ENCODE results near the gene TOM1L1.

TOM1L1 gene

GRCh38 chr17:54991567-54991966 is 90.9 kb downstream of the TOM1L1 start:
- Histone ChIP-seq H3K9ac (ENCODE audit: low read depth, low read length) (no peak overlapping the region), H3K27ac (ENCODE audit: low read depth, low read length) (no peak overlapping the region), H3K9me3 (ENCODE audit: insufficient read depth, low read depth, low read length) (no peaks in the 10 kb centered on the region), H3K27me3 (ENCODE audit: insufficient read depth, low read length) (no peaks in the 10 kb centered on the region), H3K36me3 (ENCODE audit: insufficient read depth, low read length) (peaks cover 13% of the 10 kb centered on the region; the same call in 1 of the 2 replicates), H3K4me1 (ENCODE audit: insufficient read depth, low read length) (no peaks in the 10 kb centered on the region), H3K4me3 (ENCODE audit: low read length) (no peak overlapping the region)
- WGBS: no CpG with 5 or more reads among the region's 1 CpG

- no peaks in the 10 kb centered on the region for H3K27me3 ChIP-seq (ENCODE audit: insufficient read depth, low read length)
- peaks cover 9% of the 10 kb centered on the region; the same call in 1 of the 2 replicates for H3K36me3 ChIP-seq (ENCODE audit: insufficient read depth, low read length)
- H3K4me3 ChIP-seq (ENCODE audit: low read length): no peak overlapping the region
- H3K4me1 ChIP-seq (ENCODE audit: insufficient read depth, low read length): no peaks in the 10 kb centered on the region
- 94% methylated on average over 8 of the region's 8 CpGs for WGBS
- H3K9ac ChIP-seq (ENCODE audit: low read depth, low read length): no peak overlapping the region
- H3K27ac ChIP-seq (ENCODE audit: low read depth, low read length): no peak overlapping the region
- H3K9me3 ChIP-seq (ENCODE audit: insufficient read depth, low read depth, low read length): no peaks in the 10 kb centered on the region
Measured at GRCh38 chr17:54992797-54993639, 92.4 kb downstream of the TOM1L1 start.

- H3K4me3 ChIP-seq (ENCODE audit: low read length): no peak overlapping the region
- WGBS: no CpG with 5 or more reads among the region's 1 CpG
- no peak overlapping the region for H3K9ac ChIP-seq (ENCODE audit: low read depth, low read length)
- no peaks in the 10 kb centered on the region for H3K27me3 ChIP-seq (ENCODE audit: insufficient read depth, low read length)
- H3K27ac ChIP-seq (ENCODE audit: low read depth, low read length): no peak overlapping the region
- H3K9me3 ChIP-seq (ENCODE audit: insufficient read depth, low read depth, low read length): no peaks in the 10 kb centered on the region
- H3K4me1 ChIP-seq (ENCODE audit: insufficient read depth, low read length): no peaks in the 10 kb centered on the region
- peaks cover 32% of the 10 kb centered on the region for H3K36me3 ChIP-seq (ENCODE audit: insufficient read depth, low read length)
Measured at GRCh38 chr17:54996441-54996840, 95.8 kb downstream of the TOM1L1 start.

- Histone ChIP-seq H3K9me3 (ENCODE audit: insufficient read depth, low read depth, low read length) (no peaks in the 10 kb centered on the region), H3K36me3 (ENCODE audit: insufficient read depth, low read length) (peaks cover 29% of the 10 kb centered on the region), H3K4me1 (ENCODE audit: insufficient read depth, low read length) (peaks cover 5% of the 10 kb centered on the region; the same call in 1 of the 2 replicates), H3K27me3 (ENCODE audit: insufficient read depth, low read length) (no peaks in the 10 kb centered on the region), H3K4me3 (ENCODE audit: low read length) (no peak overlapping the region), H3K27ac (ENCODE audit: low read depth, low read length) (no peak overlapping the region), H3K9ac (ENCODE audit: low read depth, low read length) (no peak overlapping the region)
Measured at GRCh38 chr17:55002458-55002857, 101.8 kb downstream of the TOM1L1 start.

GRCh38 chr17:55004484-55004883 is 103.8 kb downstream of the TOM1L1 start:
- H3K9ac ChIP-seq (ENCODE audit: low read depth, low read length): no peak overlapping the region
- no peaks in the 10 kb centered on the region for H3K9me3 ChIP-seq (ENCODE audit: insufficient read depth, low read depth, low read length)
- WGBS: 38% methylated on average over 5 of the region's 5 CpGs

GRCh38 chr17:55005520-55005919 is 104.9 kb downstream of the TOM1L1 start:
- Histone ChIP-seq H3K4me1 (ENCODE audit: insufficient read depth, low read length) (peaks cover 5% of the 10 kb centered on the region; the same call in 1 of the 2 replicates), H3K4me3 (ENCODE audit: low read length) (no peak overlapping the region), H3K27me3 (ENCODE audit: insufficient read depth, low read length) (no peaks in the 10 kb centered on the region), H3K36me3 (ENCODE audit: insufficient read depth, low read length) (peaks cover 25% of the 10 kb centered on the region), H3K27ac (ENCODE audit: low read depth, low read length) (no peak overlapping the region), H3K9me3 (ENCODE audit: insufficient read depth, low read depth, low read length) (no peaks in the 10 kb centered on the region), H3K9ac (ENCODE audit: low read depth, low read length) (no peak overlapping the region)
- WGBS: 78% methylated on average over 1 of the region's 1 CpG

More at GRCh38 chr17:55004484-55004883, 103.8 kb downstream of the TOM1L1 start:
- peaks cover 26% of the 10 kb centered on the region for H3K36me3 ChIP-seq (ENCODE audit: insufficient read depth, low read length)
- H3K27me3 ChIP-seq (ENCODE audit: insufficient read depth, low read length): no peaks in the 10 kb centered on the region
- H3K4me3 ChIP-seq (ENCODE audit: low read length): no peak overlapping the region
- peaks cover 5% of the 10 kb centered on the region; the same call in 1 of the 2 replicates for H3K4me1 ChIP-seq (ENCODE audit: insufficient read depth, low read length)
- H3K27ac ChIP-seq (ENCODE audit: low read depth, low read length): no peak overlapping the region
